DND-41 (cell line): Measurements from ENCODE around the gene TNRC6A.

Experiments
- CTCF ChIP-seq: IDR thresholded peaks from 2 replicates; pipeline ENCODE4 v1.5.1; 2012; ENCODE audit warnings: borderline replicate concordance, low read length, moderate library complexity, mild to moderate bottlenecking; ENCODE audit not compliant: poor library complexity, severe bottlenecking; ENCODE audit errors: extremely low read depth
- EZH2 ChIP-seq: IDR thresholded peaks from 3 replicates; pipeline ENCODE4 v1.6.1; 2012; ENCODE audit warnings: borderline replicate concordance, low read depth, mild to moderate bottlenecking, moderate library complexity, low read length, inconsistent platforms; ENCODE audit not compliant: severe bottlenecking

- TF ChIP-seq CTCF (no peak), EZH2 (no peak)
Observed at GRCh38 chr16:24731722-24732419, 2.4 kb downstream of the TNRC6A start.
